PC-3 (cell line): ENCODE results near the gene PTDSS2. TPM values are rescaled to one million over a fixed set of nuclear protein-coding genes. Genes with fewer than 3 reads are reported as not detected.

Experiments used
- ATAC-seq: fragments of 200-7000 bp; cut with Tn5 transposase; 2 replicates; pipeline ENCODE4 v1.9.1; 2020; ENCODE audit warnings: mild to moderate bottlenecking, moderate library complexity
- BruUV-seq: library from RNA; stranded (reverse); fragments of 400-500 nt; replicated peaks from 2 replicates; lab custom pipeline; 2021; lab: Mats Ljungman, UMichigan
- CTCF ChIA-PET: fragments of 300-600 bp; sonication (Branson Sonifier 250); formaldehyde crosslinking; loops from one replicate; lab custom pipeline; 2022; ENCODE audit warnings: antibody characterized with exemption; lab: Charles Lee
- POLR2A ChIA-PET: fragments of 300-600 bp; sonication (Branson Sonifier 250); formaldehyde crosslinking; loops from one replicate; lab custom pipeline; 2022; ENCODE audit warnings: antibody characterized with exemption; ENCODE audit not compliant: unreplicated experiment; lab: Charles Lee
- DNase-seq: peaks from one replicate; pipeline ENCODE4 v3.0.0-alpha.2; 2015
- H2AFZ ChIP-seq: fragments of 300-600 bp; sonication (generic); 2 replicates; pipeline ENCODE4 v1.6.0; 2016; ENCODE audit warnings: antibody characterized with exemption, low read length
- H3F3A ChIP-seq: fragments of 300-600 bp; sonication (generic); one replicate; pipeline ENCODE4 v1.6.0; 2017; ENCODE audit warnings: antibody characterized with exemption, low read length, control low read depth, mild to moderate bottlenecking; ENCODE audit not compliant: unreplicated experiment
- H3K27ac ChIP-seq: fragments of 300-600 bp; sonication (generic); 2 replicates; pipeline ENCODE4 v1.5.1; 2016; ENCODE audit warnings: mild to moderate bottlenecking, low read length
- H3K27me3 ChIP-seq: fragments of 300-600 bp; sonication (generic); 2 replicates; pipeline ENCODE4 v1.6.1; 2016; ENCODE audit warnings: low read length, mixed read lengths
- H3K36me3 ChIP-seq: fragments of 300-600 bp; sonication (generic); 2 replicates; pipeline ENCODE4 v1.6.1; 2016; ENCODE audit warnings: low read depth, mixed run types, low read length, mixed read lengths
- H3K4me1 ChIP-seq: fragments of 300-600 bp; sonication (generic); 2 replicates; pipeline ENCODE4 v1.5.1; 2016; ENCODE audit warnings: low read length; ENCODE audit not compliant: insufficient read depth
- H3K4me2 ChIP-seq: fragments of 300-600 bp; sonication (generic); 2 replicates; pipeline ENCODE4 v1.6.0; 2016; ENCODE audit warnings: low read length
- H3K4me3 ChIP-seq: fragments of 300-600 bp; sonication (generic); 2 replicates; pipeline ENCODE4 v1.5.1; 2016; ENCODE audit warnings: mild to moderate bottlenecking, low read length, mixed read lengths
- H3K79me2 ChIP-seq: fragments of 300-600 bp; sonication (generic); 2 replicates; pipeline ENCODE4 v1.6.1; 2017; ENCODE audit warnings: low read length, mixed read lengths
- H3K9ac ChIP-seq: fragments of 300-600 bp; sonication (generic); 2 replicates; pipeline ENCODE4 v1.6.0; 2016; ENCODE audit warnings: mild to moderate bottlenecking, low read length
- H3K9me2 ChIP-seq: fragments of 300-600 bp; sonication (generic); replicated peaks from 2 replicates; pipeline ENCODE4 v1.6.1; 2016; ENCODE audit warnings: mixed run types, low read length, mixed read lengths
- H3K9me3 ChIP-seq: fragments of 300-600 bp; sonication (generic); 2 replicates; pipeline ENCODE4 v1.6.1; 2016; ENCODE audit warnings: low read length, mixed read lengths
- H4K20me1 ChIP-seq: fragments of 300-600 bp; sonication (generic); 2 replicates; pipeline ENCODE4 v1.6.1; 2016; ENCODE audit warnings: low read length, mixed read lengths
- EZH2 ChIP-seq: fragments of 300-600 bp; sonication (generic); IDR thresholded peaks from one replicate; pipeline ENCODE4 v1.6.1; 2017; ENCODE audit warnings: antibody characterized with exemption, mild to moderate bottlenecking, low read length; ENCODE audit not compliant: unreplicated experiment
- EZH2phosphoT487 ChIP-seq: fragments of 300-600 bp; sonication (generic); IDR thresholded peaks from 2 replicates; pipeline ENCODE4 v1.6.1; 2018; ENCODE audit warnings: mild to moderate bottlenecking, antibody characterized with exemption, low read length, borderline replicate concordance
- intact Hi-C: fragments of 100-400 bp; cut with micrococcal nuclease; formaldehyde crosslinking; loops from 2 replicates; pipeline ENCODE4 v1.9.0; 2023
- total RNA-seq: library from RNA; depleted of rRNA; stranded (reverse); fragments of >200 nt; gene quantifications from 2 replicates; pipeline ENCODE4 v1.2.3, GENCODE V29; 2014
- TF ChIP-seq, protein P1 (sequence below): fragments of 300-600 bp; sonication (generic); conservative IDR thresholded peaks from 2 replicates; pipeline ENCODE4 v1.5.1; 2017; ENCODE audit warnings: antibody characterized with exemption, low read depth, mild to moderate bottlenecking, low read length

The PTDSS2 gene
- total RNA-seq, 1 experiment from 2014 or later: 53.0 TPM

- Histone ChIP-seq H3F3A (no peaks in the 10 kb centered on the region), H3K4me2 (peak within 1 kb of the TSS; percentile 89), H3K9me3 (no peaks in the 10 kb centered on the region), H3K79me2 (peaks cover 16% of the 10 kb centered on the region), H3K27ac (peak within 1 kb of the TSS; percentile 63), H2AFZ (peak within 1 kb of the TSS; percentile 95), H3K9ac (peak within 1 kb of the TSS; percentile 62), H4K20me1 (peaks cover 4% of the 10 kb centered on the region; the same call in 1 of the 2 replicates), H3K4me1 (peaks cover 17% of the 10 kb centered on the region), H3K36me3 (no peaks in the 10 kb centered on the region), H3K9me2 (no peaks in the 10 kb centered on the region), H3K27me3 (no peaks in the 10 kb centered on the region), H3K4me3 (peak within 1 kb of the TSS; percentile 62)
- peak; percentile 86 for DNase-seq
- intact Hi-C loops: loop anchor here (2.0 kb wide), 2 partner anchors 30 to 40 kb away; partner anchors contain the start of genes PHRF1 and RNH1
- POLR2A ChIA-PET: no interaction called here
- ATAC-seq: peak; percentile 52
- TF ChIP-seq EZH2 (no peak), EZH2phosphoT487 (no peak)
- TF ChIP-seq, protein P1, sequence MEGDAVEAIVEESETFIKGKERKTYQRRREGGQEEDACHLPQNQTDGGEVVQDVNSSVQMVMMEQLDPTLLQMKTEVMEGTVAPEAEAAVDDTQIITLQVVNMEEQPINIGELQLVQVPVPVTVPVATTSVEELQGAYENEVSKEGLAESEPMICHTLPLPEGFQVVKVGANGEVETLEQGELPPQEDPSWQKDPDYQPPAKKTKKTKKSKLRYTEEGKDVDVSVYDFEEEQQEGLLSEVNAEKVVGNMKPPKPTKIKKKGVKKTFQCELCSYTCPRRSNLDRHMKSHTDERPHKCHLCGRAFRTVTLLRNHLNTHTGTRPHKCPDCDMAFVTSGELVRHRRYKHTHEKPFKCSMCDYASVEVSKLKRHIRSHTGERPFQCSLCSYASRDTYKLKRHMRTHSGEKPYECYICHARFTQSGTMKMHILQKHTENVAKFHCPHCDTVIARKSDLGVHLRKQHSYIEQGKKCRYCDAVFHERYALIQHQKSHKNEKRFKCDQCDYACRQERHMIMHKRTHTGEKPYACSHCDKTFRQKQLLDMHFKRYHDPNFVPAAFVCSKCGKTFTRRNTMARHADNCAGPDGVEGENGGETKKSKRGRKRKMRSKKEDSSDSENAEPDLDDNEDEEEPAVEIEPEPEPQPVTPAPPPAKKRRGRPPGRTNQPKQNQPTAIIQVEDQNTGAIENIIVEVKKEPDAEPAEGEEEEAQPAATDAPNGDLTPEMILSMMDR: no peak
- CTCF ChIA-PET: interaction anchor here (1.0 kb wide), 1 partner anchor 88 kb away, joined by 3 read pairs; no protein-coding TSS in a partner anchor
- no TSS peak for BruUV-seq
Measured at GRCh38 chr11:536841-537621, 87.0 kb downstream of the PTDSS2 start, which contains the start of gene LRRC56. Gene LRRC56, plus strand, starts transcription at chr11:537527. Its CDS starts 3,158 bp downstream, at chr11:540685.

GRCh38 chr11:537622-538430 is 87.7 kb downstream of the PTDSS2 start:
- BruUV-seq: TSS peak; percentile 33
- H3K4me1 ChIP-seq: peaks cover 17% of the 10 kb centered on the region
- DNase-seq: no peak
- H3K4me3 ChIP-seq: peak overlapping the region; percentile 62
- peaks cover 4% of the 10 kb centered on the region; the same call in 1 of the 2 replicates for H4K20me1 ChIP-seq
- TF ChIP-seq EZH2phosphoT487 (no peak), EZH2 (no peak)
- TF ChIP-seq, protein P1: no peak
- H3K27me3 ChIP-seq: no peaks in the 10 kb centered on the region
- no peak for ATAC-seq
- H3K27ac ChIP-seq: no peak overlapping the region
- H3F3A ChIP-seq: no peaks in the 10 kb centered on the region
- ChIA-PET CTCF (no interaction called here), POLR2A (no interaction called here)
- peak overlapping the region; percentile 89 for H3K4me2 ChIP-seq
- H3K9me2 ChIP-seq: no peaks in the 10 kb centered on the region
- no peaks in the 10 kb centered on the region for H3K9me3 ChIP-seq
- no peaks in the 10 kb centered on the region for H3K36me3 ChIP-seq
- H3K79me2 ChIP-seq: peaks cover 16% of the 10 kb centered on the region
- peak overlapping the region; percentile 95 for H2AFZ ChIP-seq
- intact Hi-C loops: loop anchor here (2.0 kb wide), 2 partner anchors 31 to 39 kb away; partner anchors contain the start of genes PHRF1 and RNH1
- peak overlapping the region; percentile 32; the same call in 1 of the 2 replicates for H3K9ac ChIP-seq
